Measurements from ENCODE around the gene PALM.

GRCh38 chr19:715347-715746 is 6.6 kb downstream of the PALM start:
- TF ChIP-seq CTCF (IDR thresholded peaks at IDR 0.05) (no peak), POLR2AphosphoS5 (IDR thresholded peaks at IDR 0.05) (no peak), POLR2A (IDR thresholded peaks at IDR 0.05; ENCODE audit: low read depth) (no peak)
